ENCODE measurements around the gene BICDL2.

The BICDL2 gene

DNA sequence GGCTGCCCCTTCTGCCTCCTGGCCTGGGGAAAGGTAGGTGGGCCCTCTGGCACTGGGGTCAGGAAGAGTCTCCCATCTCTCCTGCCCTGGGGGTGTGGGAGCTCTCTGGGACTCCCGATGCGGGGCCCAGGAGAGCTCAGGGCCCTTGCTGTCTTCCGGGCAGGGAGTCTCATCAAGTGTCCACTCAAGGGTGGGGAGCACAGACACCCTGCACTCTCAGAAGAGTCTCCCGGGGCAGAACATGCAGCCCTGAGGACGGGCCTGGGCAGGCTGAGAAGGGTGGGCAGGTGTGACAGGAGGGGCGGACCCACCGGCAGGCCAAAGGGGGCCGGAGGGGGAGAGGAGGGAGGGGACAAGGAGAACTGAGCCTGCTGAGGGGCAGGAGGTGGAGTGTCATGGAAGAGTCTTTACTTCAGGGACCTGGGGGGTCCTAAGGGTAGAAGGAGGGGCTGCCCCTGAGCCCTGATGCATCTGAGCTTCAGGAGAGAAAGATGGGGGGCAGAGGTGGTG lies 48.1 kb downstream of the BICDL2 start:
- Histone ChIP-seq H3K4me3 (ENCODE audit: low read depth, low read length) (no peak overlapping the region), H3K4me1 (ENCODE audit: control insufficient read depth, insufficient read depth, low read length) (no peaks in the 10 kb centered on the region; the same call in 1 of the 2 replicates), H3K9me3 (ENCODE audit: control insufficient read depth, insufficient read depth, low read depth, low read length) (no peaks in the 10 kb centered on the region), H3K36me3 (ENCODE audit: control insufficient read depth in 2 of 2, insufficient read depth in 1 of 2, low read length in 2 of 2) (no peaks in the 10 kb centered on the region), H3K27ac (ENCODE audit: extremely low read depth, low read depth, low read length) (no peak overlapping the region)
- POLR2A ChIA-PET = no interaction called here
- CTCF ChIA-PET = interaction anchor here (1.3 kb wide), 1 partner anchor 43 kb away, joined by 3 read pairs; no protein-coding TSS in a partner anchor
- TF ChIP-seq ZIC2 (tag by site-specific recombination; IDR thresholded peaks at IDR 0.05) (peak; percentile 75), SP2 (tag by site-specific recombination; IDR thresholded peaks at IDR 0.05) (peak; percentile 20; the same call in 1 of the 2 replicates), ZNF530 (tag by site-specific recombination; IDR thresholded peaks at IDR 0.05; ENCODE audit: low read depth) (no peak)

DNA sequence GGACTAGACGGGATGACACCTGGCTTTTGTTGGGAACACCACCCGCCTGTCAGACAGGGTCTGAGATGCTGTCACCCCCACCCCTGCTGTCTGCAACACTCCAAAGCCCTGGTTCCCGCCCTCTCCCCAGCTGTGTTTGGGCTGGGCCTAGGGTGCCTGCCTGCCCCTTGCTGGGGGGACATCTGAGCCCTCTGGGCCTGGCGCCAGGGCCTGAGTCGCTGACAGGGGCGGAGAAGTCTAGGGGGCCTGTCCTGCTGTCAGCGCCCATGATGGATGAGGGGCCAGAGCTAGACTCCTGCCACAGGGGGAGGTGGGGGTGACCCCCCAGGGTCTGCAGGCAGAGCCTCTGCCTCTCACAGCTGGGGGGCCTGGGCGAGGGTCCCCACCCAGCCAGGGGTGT lies 48.9 kb downstream of the BICDL2 start:
- Histone ChIP-seq H3K9me3 (ENCODE audit: control insufficient read depth, insufficient read depth, low read depth, low read length) (no peaks in the 10 kb centered on the region), H3K4me3 (ENCODE audit: low read depth, low read length) (no peak overlapping the region), H3K27ac (ENCODE audit: extremely low read depth, low read depth, low read length) (no peak overlapping the region), H3K36me3 (ENCODE audit: control insufficient read depth in 2 of 2, insufficient read depth in 1 of 2, low read length in 2 of 2) (no peaks in the 10 kb centered on the region), H3K4me1 (ENCODE audit: control insufficient read depth, insufficient read depth, low read length) (no peaks in the 10 kb centered on the region; the same call in 1 of the 2 replicates)
- POLR2A ChIA-PET = interaction anchor here (1.1 kb wide), 1 partner anchor 41 kb away, joined by 9 read pairs; no protein-coding TSS in a partner anchor
- CTCF ChIA-PET = interaction anchor here (0.8 to 1.3 kb wide), 4 partner anchors 25 to 61 kb away, joined by 3 to 7 read pairs (median 3); no protein-coding TSS in a partner anchor
- TF ChIP-seq KLF10 (tag by site-specific recombination; IDR thresholded peaks at IDR 0.05) (peak; percentile 70; the same call in 1 of the 2 replicates), ZNF24 (tag by site-specific recombination; IDR thresholded peaks at IDR 0.05) (0 out of 2 replicates have a peak, but pooled peaks have one; percentile 16), ZFHX2 (tag by site-specific recombination; conservative IDR thresholded peaks at IDR 0.05) (peak; percentile 42), ZBTB8A (tag by site-specific recombination; IDR thresholded peaks at IDR 0.05) (peak; percentile 83), SP3 (tag by site-specific recombination; IDR thresholded peaks at IDR 0.05) (peak; percentile 35; the same call in 1 of the 2 replicates), ZIC2 (tag by site-specific recombination; IDR thresholded peaks at IDR 0.05) (peak; percentile 100), GLIS1 (tag by site-specific recombination; IDR thresholded peaks at IDR 0.05) (peak; percentile 100), GLIS2 (tag by site-specific recombination; IDR thresholded peaks at IDR 0.05) (peak; percentile 66), SP2 (tag by site-specific recombination; IDR thresholded peaks at IDR 0.05) (peak; percentile 46; the same call in 1 of the 2 replicates), SP7 (tag by site-specific recombination; IDR thresholded peaks at IDR 0.05) (peak; percentile 85), KLF1 (tag by site-specific recombination; IDR thresholded peaks at IDR 0.05) (peak; percentile 99), KLF16 (tag by site-specific recombination; IDR thresholded peaks at IDR 0.05) (0 out of 2 replicates have a peak, but pooled peaks have one; percentile 46)
- TF ChIP-seq, protein P1, sequence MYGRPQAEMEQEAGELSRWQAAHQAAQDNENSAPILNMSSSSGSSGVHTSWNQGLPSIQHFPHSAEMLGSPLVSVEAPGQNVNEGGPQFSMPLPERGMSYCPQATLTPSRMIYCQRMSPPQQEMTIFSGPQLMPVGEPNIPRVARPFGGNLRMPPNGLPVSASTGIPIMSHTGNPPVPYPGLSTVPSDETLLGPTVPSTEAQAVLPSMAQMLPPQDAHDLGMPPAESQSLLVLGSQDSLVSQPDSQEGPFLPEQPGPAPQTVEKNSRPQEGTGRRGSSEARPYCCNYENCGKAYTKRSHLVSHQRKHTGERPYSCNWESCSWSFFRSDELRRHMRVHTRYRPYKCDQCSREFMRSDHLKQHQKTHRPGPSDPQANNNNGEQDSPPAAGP (tag by site-specific recombination; IDR thresholded peaks at IDR 0.05) = peak; percentile 76; the same call in 1 of the 2 replicates
- TF ChIP-seq, protein P2, sequence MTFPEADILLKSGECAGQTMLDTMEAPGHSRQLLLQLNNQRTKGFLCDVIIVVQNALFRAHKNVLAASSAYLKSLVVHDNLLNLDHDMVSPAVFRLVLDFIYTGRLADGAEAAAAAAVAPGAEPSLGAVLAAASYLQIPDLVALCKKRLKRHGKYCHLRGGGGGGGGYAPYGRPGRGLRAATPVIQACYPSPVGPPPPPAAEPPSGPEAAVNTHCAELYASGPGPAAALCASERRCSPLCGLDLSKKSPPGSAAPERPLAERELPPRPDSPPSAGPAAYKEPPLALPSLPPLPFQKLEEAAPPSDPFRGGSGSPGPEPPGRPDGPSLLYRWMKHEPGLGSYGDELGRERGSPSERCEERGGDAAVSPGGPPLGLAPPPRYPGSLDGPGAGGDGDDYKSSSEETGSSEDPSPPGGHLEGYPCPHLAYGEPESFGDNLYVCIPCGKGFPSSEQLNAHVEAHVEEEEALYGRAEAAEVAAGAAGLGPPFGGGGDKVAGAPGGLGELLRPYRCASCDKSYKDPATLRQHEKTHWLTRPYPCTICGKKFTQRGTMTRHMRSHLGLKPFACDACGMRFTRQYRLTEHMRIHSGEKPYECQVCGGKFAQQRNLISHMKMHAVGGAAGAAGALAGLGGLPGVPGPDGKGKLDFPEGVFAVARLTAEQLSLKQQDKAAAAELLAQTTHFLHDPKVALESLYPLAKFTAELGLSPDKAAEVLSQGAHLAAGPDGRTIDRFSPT (tag by site-specific recombination; IDR thresholded peaks at IDR 0.05) = no peak
- TF ChIP-seq, protein P3, sequence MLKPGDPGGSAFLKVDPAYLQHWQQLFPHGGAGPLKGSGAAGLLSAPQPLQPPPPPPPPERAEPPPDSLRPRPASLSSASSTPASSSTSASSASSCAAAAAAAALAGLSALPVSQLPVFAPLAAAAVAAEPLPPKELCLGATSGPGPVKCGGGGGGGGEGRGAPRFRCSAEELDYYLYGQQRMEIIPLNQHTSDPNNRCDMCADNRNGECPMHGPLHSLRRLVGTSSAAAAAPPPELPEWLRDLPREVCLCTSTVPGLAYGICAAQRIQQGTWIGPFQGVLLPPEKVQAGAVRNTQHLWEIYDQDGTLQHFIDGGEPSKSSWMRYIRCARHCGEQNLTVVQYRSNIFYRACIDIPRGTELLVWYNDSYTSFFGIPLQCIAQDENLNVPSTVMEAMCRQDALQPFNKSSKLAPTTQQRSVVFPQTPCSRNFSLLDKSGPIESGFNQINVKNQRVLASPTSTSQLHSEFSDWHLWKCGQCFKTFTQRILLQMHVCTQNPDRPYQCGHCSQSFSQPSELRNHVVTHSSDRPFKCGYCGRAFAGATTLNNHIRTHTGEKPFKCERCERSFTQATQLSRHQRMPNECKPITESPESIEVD (tag by site-specific recombination; IDR thresholded peaks at IDR 0.05) = no peak
- TF ChIP-seq, protein P4, sequence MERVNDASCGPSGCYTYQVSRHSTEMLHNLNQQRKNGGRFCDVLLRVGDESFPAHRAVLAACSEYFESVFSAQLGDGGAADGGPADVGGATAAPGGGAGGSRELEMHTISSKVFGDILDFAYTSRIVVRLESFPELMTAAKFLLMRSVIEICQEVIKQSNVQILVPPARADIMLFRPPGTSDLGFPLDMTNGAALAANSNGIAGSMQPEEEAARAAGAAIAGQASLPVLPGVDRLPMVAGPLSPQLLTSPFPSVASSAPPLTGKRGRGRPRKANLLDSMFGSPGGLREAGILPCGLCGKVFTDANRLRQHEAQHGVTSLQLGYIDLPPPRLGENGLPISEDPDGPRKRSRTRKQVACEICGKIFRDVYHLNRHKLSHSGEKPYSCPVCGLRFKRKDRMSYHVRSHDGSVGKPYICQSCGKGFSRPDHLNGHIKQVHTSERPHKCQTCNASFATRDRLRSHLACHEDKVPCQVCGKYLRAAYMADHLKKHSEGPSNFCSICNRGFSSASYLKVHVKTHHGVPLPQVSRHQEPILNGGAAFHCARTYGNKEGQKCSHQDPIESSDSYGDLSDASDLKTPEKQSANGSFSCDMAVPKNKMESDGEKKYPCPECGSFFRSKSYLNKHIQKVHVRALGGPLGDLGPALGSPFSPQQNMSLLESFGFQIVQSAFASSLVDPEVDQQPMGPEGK (tag by site-specific recombination; IDR thresholded peaks at IDR 0.05) = peak; percentile 85
- TF ChIP-seq, protein P5, sequence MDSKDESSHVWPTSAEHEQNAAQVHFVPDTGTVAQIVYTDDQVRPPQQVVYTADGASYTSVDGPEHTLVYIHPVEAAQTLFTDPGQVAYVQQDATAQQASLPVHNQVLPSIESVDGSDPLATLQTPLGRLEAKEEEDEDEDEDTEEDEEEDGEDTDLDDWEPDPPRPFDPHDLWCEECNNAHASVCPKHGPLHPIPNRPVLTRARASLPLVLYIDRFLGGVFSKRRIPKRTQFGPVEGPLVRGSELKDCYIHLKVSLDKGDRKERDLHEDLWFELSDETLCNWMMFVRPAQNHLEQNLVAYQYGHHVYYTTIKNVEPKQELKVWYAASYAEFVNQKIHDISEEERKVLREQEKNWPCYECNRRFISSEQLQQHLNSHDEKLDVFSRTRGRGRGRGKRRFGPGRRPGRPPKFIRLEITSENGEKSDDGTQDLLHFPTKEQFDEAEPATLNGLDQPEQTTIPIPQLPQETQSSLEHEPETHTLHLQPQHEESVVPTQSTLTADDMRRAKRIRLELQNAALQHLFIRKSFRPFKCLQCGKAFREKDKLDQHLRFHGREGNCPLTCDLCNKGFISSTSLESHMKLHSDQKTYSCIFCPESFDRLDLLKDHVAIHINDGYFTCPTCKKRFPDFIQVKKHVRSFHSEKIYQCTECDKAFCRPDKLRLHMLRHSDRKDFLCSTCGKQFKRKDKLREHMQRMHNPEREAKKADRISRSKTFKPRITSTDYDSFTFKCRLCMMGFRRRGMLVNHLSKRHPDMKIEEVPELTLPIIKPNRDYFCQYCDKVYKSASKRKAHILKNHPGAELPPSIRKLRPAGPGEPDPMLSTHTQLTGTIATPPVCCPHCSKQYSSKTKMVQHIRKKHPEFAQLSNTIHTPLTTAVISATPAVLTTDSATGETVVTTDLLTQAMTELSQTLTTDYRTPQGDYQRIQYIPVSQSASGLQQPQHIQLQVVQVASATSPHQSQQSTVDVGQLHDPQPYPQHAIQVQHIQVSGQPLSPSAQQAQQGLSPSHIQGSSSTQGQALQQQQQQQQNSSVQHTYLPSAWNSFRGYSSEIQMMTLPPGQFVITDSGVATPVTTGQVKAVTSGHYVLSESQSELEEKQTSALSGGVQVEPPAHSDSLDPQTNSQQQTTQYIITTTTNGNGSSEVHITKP (tag by site-specific recombination; IDR thresholded peaks at IDR 0.05) = peak; percentile 57

Measured in HEK293 (cell line).